GM21825 (cell line): ENCODE results near the gene TUBGCP2.
A peak's percentile ranks its signal among the peaks of the same experiment; 100 is the strongest.
"Not testable (repeated sequence)": the region's sequence is repeated elsewhere in the genome, so short reads cannot be mapped to it uniquely, and the experiment has no call there.

Source experiments
- ATAC-seq: cut with Tn5 transposase; IDR thresholded peaks from one replicate; pipeline ENCODE4 v1.9.1; 2021; ENCODE audit warnings: mild to moderate bottlenecking, moderate library complexity; ENCODE audit not compliant: unreplicated experiment

Gene TUBGCP2

GRCh38 chr10:133249975-133250754 lies 58.5 kb downstream of the TUBGCP2 start:
- no peak for ATAC-seq

DNA sequence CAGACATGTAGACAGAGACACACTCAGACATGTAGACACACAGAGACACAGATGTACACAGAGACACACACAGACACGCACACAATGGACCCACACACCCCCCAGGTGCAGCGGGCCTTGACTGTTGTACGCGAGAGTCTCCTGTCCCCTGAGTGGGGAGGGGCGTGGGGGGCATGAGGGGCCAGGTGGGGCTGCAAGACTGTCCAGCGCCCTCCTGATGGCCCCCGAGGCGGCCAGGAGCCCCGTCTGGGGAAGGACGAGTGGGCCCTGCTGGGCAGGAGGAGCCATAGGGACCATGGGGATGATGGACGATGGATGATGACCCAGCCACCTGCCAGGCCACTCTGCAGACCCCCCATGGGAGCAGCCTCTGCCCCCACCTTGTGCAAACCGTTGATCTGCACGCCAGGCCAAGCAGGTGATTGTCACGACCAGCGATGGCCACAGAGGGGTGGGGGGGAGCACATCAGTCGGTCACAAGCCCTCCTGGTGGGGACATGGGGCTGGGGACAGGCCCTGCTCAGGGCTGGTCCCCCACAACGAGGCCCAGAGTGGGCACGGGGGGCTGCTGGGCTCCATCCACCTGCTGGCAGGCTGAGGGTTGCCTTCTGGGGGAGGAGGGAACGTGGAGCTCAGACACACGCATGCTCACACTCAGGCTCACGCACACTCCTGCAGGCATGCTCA lies 59.4 kb downstream of the TUBGCP2 start:
- no peak for ATAC-seq

- ATAC-seq = no peak
Observed at GRCh38 chr10:133248334-133248715, 60.3 kb downstream of the TUBGCP2 start.

GRCh38 chr10:133247681-133248333 lies 60.9 kb downstream of the TUBGCP2 start:
- ATAC-seq = no peak

- no peak for ATAC-seq
Observed at GRCh38 chr10:133246236-133246626, 62.4 kb downstream of the TUBGCP2 start.

- no peak for ATAC-seq
Observed at GRCh38 chr10:133245439-133246235, 63.0 kb downstream of the TUBGCP2 start.

DNA sequence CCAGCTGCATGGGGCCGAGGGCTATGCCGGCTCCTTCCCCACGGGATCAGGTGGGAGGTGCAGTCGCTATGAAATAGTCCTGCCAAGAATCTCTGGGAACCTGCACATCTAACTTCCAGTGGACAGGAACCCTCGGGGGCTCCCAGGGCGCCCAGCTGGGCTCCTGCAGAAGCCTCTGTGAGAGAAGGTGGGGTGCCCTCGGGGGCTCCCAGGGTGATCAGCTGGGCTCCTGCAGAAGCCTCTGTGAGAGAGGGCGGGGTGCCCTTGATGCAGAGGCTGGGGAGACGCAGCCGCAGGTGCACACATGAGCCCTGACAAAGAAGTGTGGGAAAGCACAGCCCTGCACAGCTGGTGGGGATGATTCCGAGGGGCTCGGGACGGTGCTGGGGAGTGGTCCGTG lies 65.1 kb downstream of the TUBGCP2 start:
- ATAC-seq = no peak

DNA sequence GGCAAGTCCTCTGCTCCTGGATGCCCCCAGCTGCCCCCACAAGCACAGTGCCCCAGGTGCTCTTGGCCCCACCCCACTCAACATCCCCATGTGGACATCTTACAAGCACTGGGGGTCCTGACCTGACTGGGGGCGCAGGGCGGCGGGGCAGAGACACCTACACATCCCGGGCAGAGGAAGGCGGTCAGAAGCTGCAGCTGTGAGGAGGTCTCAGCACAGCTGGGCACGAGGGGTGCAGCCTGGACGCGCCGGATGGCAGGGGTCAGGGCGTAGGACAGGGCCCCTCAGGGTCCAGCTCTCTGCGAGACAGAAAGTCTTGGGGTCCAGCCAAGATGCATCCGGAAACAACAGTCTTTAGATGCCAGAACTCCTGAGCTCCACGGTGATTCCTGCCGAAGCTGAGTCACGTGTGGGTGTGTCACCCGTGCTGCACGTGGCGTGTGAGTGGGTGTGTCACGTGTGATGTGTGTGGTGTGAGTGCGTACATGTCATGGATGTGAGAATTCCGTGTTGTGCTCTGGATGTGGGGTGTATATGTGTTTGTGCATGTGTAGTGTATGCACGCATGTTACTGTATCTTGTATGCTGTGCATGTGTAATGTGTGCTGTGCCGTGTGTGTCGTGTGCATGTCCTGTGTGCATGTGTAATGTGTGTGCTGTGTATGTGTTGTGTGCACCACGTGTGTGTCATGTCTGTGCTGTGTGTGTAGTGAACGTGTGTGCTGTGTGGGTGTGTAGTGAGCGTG lies 65.9 kb downstream of the TUBGCP2 start:
- ATAC-seq = no peak

- ATAC-seq = peak; percentile 49
Observed at GRCh38 chr10:133241501-133242205, 67.0 kb downstream of the TUBGCP2 start.

- ATAC-seq = no peak
Observed at GRCh38 chr10:133239990-133240389, 68.7 kb downstream of the TUBGCP2 start.

DNA sequence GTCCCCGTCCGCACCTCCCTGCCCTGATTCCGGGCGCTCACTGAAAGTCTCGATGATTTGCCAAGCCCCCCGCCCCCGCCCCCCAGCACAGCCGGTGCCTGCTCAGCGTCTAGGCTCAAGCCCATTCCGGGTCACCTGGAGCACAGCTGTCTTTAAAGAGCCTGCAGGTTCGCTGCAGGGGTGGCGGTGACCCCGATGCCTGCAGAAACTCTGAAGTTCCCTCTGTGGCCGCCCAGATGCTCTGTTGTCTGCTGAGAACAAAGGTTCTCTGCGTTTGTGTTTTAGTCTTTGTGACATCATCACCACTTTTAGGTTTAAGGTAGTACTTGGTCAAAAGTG lies 70.2 kb downstream of the TUBGCP2 start:
- ATAC-seq = no peak

DNA sequence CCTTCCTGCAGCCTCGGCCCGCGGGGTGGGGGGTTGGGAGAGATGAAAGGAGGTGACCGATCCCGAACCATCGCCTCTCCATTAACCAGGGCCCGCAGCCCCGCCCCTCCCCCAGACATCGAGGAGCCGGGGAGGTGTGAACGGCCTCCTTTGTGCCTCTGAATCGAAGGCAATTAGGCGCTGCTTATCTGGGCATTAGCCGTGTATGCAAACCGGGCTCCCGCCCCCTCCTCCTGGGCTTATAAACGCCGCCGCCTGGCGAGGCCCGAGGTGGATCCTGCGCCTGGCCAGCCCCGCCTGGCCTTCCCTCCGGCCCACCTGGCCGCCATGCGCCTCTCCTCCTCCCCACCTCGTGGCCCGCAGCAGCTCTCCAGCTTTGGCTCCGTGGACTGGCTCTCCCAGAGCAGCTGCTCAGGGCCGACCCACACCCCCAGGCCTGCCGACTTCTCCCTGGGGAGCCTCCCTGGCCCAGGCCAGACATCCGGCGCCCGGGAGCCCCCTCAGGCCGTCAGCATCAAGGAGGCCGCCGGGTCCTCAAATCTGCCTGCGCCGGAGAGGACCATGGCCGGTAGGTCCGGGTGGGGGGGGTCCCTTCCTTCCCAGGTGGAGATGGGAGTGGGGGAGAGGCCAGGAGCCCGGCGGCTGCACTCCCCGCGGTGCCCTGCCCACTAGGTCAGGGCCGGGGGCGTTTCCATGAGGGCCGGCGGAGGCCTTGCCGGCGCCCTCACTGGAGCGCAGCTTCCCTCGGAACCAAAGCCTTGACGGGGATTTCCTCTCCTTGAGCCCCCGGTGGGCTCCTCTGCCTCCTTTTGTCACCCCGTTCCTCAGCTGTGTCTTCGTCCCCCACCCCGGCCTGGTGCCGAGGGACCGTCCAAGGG lies 70.8 kb downstream of the TUBGCP2 start, which contains the start of gene VENTX:
TSS of gene VENTX (plus strand) at position 268 of the 878 bp plus-strand sequence. CDS start at position 328, 60 bp downstream.
- ATAC-seq = no peak

DNA sequence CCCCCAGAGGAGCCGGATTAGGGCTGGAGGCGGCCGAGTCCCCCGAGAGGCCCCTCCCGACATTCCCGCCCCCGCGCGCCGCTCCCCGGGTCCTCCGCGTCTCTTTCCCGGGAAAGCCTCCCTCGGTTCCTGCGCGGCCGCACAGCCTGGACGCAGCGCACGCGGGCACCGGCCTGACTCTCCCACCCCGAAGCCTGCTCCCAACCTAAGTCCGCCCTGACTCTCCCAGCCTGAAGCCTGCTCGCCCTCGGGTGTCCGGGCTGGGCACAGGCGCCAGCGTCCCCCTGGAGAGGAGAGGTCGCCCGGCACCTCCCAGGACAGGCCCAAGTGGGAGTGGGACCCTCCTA lies 71.5 kb downstream of the TUBGCP2 start:
- no peak for ATAC-seq

DNA sequence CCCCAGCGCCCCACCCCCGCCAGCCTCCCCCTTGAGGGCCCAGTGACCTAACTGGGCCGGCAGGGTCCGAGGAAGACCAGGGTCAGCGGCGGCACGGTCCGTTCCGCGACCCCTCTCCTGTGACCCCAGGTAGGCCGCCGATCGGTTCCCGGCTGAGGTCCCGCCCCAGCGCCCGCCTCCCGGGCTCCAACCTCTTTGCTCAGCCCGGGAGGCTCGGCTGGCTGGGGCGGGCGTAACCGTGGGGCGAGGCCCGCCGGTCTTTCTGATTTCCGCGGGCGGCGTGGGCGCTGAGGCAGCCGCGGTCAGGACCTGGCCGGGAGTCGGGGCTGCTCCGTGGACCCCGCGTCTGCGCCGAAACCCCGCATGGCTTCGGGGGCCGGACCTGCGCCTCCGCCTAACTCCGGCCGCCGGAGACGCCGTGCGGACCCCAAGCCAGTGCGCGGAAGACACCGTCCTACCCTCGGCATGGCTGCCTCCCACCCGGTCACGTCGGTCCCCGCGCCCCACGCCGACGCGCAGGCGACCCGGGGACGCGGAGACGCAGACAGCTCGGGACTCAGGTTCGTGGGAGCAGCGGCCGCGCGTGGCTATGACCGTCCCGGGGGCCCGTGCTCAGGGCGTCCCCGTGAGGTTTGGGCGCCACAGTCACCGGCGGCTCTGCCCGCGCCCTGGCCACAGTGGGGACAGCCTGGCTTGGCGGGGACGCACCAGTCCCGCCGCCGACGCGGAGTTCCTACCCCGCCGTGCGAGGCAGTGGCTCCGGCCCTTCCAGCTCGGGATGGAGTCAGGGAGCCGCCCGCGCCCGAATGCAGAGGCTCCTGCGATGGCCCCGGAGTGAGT lies 72.1 kb downstream of the TUBGCP2 start:
- ATAC-seq = no peak

- no peak for ATAC-seq
Observed at GRCh38 chr10:133235932-133236331, 72.7 kb downstream of the TUBGCP2 start.

GRCh38 chr10:133235265-133235855 lies 73.3 kb downstream of the TUBGCP2 start:
- ATAC-seq = no peak

GRCh38 chr10:133234796-133235195 lies 73.9 kb downstream of the TUBGCP2 start:
- not testable (repeated sequence) for ATAC-seq
